Neural crest cell (in vitro differentiated cells): Measurements from ENCODE around the gene RAD18. TPM values are rescaled to one million over a fixed set of nuclear protein-coding genes. Genes with fewer than 3 reads are reported as not detected.

Experiments
- DNase-seq: peaks from one replicate; pipeline ENCODE4 v3.0.0; 2021; ENCODE audit warnings: low read depth, mixed read lengths, low spot score
- H3K27ac Mint-ChIP-seq: one replicate; pipeline ENCODE4 v1.8.0; 2021; ENCODE audit warnings: mild to moderate bottlenecking, mixed read lengths; ENCODE audit not compliant: unreplicated experiment
- H3K27me3 Mint-ChIP-seq: 2 replicates; pipeline ENCODE4 v1.8.0; 2021; ENCODE audit warnings: low read depth, mild to moderate bottlenecking, mixed read lengths
- H3K36me3 Mint-ChIP-seq: 2 replicates; pipeline ENCODE4 v1.8.0; 2021; ENCODE audit warnings: low read depth, mild to moderate bottlenecking, mixed read lengths
- H3K4me1 Mint-ChIP-seq: 2 replicates; pipeline ENCODE4 v1.8.0; 2021; ENCODE audit warnings: mixed read lengths
- H3K4me3 Mint-ChIP-seq: one replicate; pipeline ENCODE4 v1.8.0; 2021; ENCODE audit warnings: mild to moderate bottlenecking, mixed read lengths
- H3K9me3 Mint-ChIP-seq: 2 replicates; pipeline ENCODE4 v1.8.0; 2021; ENCODE audit warnings: mixed read lengths
- total RNA-seq: library from RNA; stranded (reverse); gene quantifications from 2 replicates; pipeline ENCODE4 v1.2.1, GENCODE V29; 2021
- TF ChIP-seq, protein P1 (sequence below): fragments of 200-600 bp; sonication (generic); conservative IDR thresholded peaks from 2 replicates; pipeline ENCODE4 v1.5.0; 2021; ENCODE audit warnings: antibody characterized with exemption, mild to moderate bottlenecking

The RAD18 gene
- total RNA-seq, 1 donor from 2014 or later = 36.3 TPM

- H3K36me3 Mint-ChIP-seq = peaks cover 6% of the 10 kb centered on the region
- no peak for DNase-seq
- no peaks in the 10 kb centered on the region for H3K4me1 Mint-ChIP-seq
- no peaks in the 10 kb centered on the region for H3K9me3 Mint-ChIP-seq
- H3K4me3 Mint-ChIP-seq = no peak overlapping the region
- TF ChIP-seq, protein P1, sequence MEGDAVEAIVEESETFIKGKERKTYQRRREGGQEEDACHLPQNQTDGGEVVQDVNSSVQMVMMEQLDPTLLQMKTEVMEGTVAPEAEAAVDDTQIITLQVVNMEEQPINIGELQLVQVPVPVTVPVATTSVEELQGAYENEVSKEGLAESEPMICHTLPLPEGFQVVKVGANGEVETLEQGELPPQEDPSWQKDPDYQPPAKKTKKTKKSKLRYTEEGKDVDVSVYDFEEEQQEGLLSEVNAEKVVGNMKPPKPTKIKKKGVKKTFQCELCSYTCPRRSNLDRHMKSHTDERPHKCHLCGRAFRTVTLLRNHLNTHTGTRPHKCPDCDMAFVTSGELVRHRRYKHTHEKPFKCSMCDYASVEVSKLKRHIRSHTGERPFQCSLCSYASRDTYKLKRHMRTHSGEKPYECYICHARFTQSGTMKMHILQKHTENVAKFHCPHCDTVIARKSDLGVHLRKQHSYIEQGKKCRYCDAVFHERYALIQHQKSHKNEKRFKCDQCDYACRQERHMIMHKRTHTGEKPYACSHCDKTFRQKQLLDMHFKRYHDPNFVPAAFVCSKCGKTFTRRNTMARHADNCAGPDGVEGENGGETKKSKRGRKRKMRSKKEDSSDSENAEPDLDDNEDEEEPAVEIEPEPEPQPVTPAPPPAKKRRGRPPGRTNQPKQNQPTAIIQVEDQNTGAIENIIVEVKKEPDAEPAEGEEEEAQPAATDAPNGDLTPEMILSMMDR = no peak
- H3K27ac Mint-ChIP-seq = no peak overlapping the region
- no peaks in the 10 kb centered on the region for H3K27me3 Mint-ChIP-seq
Measured at GRCh38 chr3:8893001-8893400, 70.3 kb downstream of the RAD18 start.

DNA sequence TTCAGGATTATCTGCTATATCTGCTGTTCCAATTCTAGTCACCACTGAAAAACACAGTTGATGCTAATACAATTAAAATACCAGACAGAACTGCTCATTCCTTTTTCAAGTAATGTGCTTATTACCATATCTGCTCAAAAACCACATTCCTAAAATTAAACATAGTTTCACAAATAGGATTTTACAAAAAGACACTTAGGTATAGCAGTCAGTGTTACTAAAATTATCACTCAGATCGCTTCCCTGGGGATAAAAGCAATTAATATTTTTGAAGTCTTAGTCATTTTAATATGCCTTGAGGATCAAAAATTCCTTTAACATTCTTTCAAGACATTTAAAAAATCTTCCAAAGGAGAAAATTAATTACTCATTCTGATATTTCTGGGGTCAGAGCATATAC, 71.5 kb downstream of the RAD18 start:
- TF ChIP-seq, protein P1 = no peak
- Mint-ChIP-seq H3K36me3 (peaks cover 6% of the 10 kb centered on the region), H3K4me3 (no peak overlapping the region), H3K27me3 (no peaks in the 10 kb centered on the region), H3K27ac (no peak overlapping the region), H3K9me3 (no peaks in the 10 kb centered on the region), H3K4me1 (no peaks in the 10 kb centered on the region)
- DNase-seq = no peak

DNA sequence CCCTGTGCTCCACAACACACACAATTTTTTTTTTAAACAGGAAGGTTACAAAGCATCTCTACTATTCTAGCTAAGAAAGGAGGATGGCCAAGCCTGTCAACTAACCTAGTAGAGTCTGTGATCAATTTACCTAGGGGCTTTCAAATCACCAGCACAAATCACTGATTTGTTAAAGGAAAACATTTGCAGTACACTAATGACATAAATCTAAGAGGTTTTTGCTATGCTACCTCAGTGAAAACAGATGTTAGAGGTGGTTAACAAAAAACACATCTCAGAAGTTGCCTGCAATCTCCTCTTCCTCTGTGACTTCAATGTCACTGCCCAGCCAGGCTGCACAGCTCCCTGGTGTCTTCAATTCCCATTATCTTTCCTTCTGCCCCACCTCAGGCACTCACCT, 72.0 kb downstream of the RAD18 start:
- Mint-ChIP-seq H3K27ac (no peak overlapping the region), H3K9me3 (no peaks in the 10 kb centered on the region), H3K36me3 (peaks cover 6% of the 10 kb centered on the region), H3K27me3 (no peaks in the 10 kb centered on the region), H3K4me3 (no peak overlapping the region), H3K4me1 (no peaks in the 10 kb centered on the region)
- TF ChIP-seq, protein P1 = no peak
- DNase-seq = no peak

DNA sequence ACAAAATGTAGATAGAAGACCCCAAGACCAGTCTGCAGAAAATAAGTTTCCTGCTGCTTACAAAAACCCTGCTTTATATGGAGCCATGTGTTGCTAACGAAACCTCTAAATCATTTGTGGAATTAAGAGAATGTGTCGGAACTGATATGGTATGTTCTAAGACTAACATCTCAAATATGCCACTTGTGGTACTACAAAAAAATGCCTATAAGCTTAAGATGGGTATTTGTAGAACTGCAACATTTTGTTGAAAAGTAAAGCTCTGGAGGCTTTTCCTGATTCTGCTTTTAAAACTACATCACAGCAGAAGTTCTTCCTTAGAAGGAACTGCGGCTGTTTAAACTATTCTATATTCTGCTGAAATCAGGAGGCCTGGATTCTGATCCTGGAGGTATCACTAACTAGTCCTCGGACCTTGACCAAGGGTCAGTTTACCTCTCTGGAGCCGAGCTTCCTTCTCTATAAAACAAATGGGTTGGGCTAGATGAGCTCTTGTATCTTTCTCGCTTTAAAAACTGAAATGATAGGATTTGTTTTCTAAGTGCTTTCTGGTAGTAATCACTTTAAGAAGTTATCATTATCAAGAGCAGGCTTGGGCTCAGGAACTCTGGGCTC, 74.9 kb downstream of the RAD18 start:
- DNase-seq = no peak
- no peak overlapping the region for H3K4me3 Mint-ChIP-seq

GRCh38 chr3:8887435-8888300, 75.6 kb downstream of the RAD18 start:
- Mint-ChIP-seq H3K4me3 (no peak overlapping the region), H3K27ac (no peak overlapping the region), H3K4me1 (no peaks in the 10 kb centered on the region), H3K9me3 (no peaks in the 10 kb centered on the region), H3K27me3 (no peaks in the 10 kb centered on the region), H3K36me3 (peaks cover 23% of the 10 kb centered on the region)
- TF ChIP-seq, protein P1 = no peak
- DNase-seq = no peak

More for the DNA sequence above, 74.9 kb downstream of the RAD18 start:
- no peaks in the 10 kb centered on the region for H3K4me1 Mint-ChIP-seq
- H3K27ac Mint-ChIP-seq = no peak overlapping the region
- no peaks in the 10 kb centered on the region for H3K27me3 Mint-ChIP-seq
- peaks cover 19% of the 10 kb centered on the region for H3K36me3 Mint-ChIP-seq
- TF ChIP-seq, protein P1 = no peak
- no peaks in the 10 kb centered on the region for H3K9me3 Mint-ChIP-seq
